Choroid plexus epithelial cell (primary cell): ENCODE results near the gene SYTL2.
"Not testable (repeated sequence)": the region's sequence is repeated elsewhere in the genome, so short reads cannot be mapped to it uniquely, and the experiment has no call there.

Experiments
- DNase-seq: peaks from one replicate; pipeline ENCODE4 v3.0.0-alpha.2; 2010; ENCODE audit warnings: low read depth
- H3K4me3 ChIP-seq: 2 replicates; pipeline ENCODE4 v1.5.1; 2011; ENCODE audit warnings: low read depth, mild to moderate bottlenecking, control low read depth, low read length, moderate library complexity
- TF ChIP-seq, protein P1 (sequence below): conservative IDR thresholded peaks from 2 replicates; pipeline ENCODE4 v1.5.1; 2011; ENCODE audit warnings: low read depth, mild to moderate bottlenecking, control low read depth, inconsistent platforms, low read length, moderate library complexity

The SYTL2 gene

DNA sequence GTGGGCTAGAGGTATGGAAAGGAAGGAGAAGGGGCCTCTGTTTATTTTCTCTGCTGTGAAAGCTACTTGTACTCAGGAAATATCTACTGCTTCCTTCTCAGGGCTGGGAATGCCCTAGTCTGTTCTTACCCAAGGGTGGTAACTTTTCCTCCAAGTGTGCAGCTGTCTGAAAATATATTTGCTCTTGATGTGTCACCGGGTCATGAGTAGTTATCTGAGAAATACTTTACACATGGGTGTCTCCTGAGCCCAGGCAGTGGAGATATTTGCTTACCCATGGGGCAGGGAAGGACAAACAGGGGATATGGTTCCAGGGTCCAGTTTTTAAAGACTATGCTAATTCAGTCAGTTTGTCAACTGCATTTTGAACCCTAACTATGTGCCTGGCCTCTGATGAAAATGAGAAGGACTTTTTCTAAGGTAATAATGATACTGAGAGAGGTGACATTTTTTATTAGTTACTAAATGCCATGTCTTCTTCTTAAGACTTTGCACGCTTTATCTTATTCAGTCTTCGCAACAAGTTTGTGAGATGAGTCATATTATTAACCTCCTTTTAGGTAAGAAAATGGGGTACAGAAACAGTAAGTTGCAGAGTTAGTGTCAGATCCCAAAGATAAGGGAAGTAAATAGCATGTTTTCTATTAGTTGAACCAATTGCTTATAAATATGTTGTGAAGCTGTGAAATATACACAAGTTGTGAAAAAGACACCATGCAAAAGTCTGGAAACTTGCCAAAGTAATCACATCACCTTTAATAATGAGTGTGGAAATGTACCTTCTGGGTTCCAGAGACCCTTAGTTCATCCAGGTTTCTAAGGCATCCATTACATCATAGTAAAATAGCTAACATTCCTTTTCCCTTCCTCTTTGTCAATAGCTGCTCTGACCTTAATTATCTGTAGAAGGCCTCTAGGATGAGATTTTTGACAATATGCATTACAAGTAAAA lies 22.9 kb downstream of the SYTL2 start:
- no peak overlapping the region for H3K4me3 ChIP-seq
- no peak for DNase-seq
- TF ChIP-seq, protein P1, sequence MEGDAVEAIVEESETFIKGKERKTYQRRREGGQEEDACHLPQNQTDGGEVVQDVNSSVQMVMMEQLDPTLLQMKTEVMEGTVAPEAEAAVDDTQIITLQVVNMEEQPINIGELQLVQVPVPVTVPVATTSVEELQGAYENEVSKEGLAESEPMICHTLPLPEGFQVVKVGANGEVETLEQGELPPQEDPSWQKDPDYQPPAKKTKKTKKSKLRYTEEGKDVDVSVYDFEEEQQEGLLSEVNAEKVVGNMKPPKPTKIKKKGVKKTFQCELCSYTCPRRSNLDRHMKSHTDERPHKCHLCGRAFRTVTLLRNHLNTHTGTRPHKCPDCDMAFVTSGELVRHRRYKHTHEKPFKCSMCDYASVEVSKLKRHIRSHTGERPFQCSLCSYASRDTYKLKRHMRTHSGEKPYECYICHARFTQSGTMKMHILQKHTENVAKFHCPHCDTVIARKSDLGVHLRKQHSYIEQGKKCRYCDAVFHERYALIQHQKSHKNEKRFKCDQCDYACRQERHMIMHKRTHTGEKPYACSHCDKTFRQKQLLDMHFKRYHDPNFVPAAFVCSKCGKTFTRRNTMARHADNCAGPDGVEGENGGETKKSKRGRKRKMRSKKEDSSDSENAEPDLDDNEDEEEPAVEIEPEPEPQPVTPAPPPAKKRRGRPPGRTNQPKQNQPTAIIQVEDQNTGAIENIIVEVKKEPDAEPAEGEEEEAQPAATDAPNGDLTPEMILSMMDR: no peak

DNA sequence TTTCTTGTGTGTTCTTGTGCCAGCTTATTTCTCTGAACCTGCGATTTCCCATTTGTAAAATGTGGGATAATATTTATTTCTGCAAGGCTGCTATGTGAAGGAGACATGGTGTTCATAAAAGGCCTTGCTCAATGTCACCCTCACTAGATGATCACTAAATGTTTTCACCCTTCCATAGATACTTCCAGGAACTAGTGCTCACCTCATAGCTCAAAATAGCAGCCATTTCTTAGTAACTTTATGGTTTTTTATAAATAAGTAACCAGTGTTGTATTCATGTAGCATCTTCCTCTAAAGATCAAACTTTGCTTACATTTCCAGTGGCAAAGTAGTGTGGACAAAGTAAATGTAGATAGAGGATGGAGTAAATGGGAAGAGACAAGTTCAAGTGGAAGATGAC lies 23.8 kb downstream of the SYTL2 start:
- no peak overlapping the region for H3K4me3 ChIP-seq
- no peak for DNase-seq
- TF ChIP-seq, protein P1: no peak

DNA sequence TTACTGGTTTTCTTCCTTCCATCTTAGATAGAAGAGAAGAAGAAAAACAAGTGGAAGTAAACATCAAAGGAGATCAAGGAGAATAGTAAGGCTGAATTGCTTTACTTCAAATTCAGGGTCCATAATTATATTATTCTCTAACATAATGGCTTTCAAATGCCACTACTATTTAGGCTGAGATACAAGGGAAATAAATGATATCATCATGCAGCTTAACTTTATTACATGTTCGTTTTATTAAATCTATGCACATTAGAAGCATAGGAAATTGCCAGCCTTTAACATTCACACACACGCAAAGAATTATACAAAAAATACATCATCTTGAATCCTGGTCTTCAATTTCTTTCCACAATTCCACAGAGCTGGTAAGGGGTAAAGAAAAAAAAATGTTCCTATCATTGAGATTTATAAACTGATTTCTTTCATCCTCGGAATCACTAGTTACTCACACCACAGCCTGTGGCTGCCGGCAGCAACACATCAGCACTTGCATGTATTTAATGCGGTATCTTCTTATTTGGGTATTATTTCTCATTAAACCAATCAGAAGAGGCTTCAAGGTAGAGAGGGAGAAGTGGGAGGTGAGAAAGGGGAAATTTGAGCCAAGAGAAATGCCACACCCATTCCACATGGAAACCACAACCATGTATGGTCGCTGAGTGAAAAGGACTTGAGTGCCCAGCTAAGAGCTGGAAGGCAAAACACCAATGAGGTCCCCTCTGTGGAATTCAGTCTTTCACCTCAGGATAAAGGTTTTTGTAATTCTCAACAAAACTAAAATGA lies 26.3 kb downstream of the SYTL2 start:
- DNase-seq: no peak
- H3K4me3 ChIP-seq: no peak overlapping the region
- TF ChIP-seq, protein P1: no peak

DNA sequence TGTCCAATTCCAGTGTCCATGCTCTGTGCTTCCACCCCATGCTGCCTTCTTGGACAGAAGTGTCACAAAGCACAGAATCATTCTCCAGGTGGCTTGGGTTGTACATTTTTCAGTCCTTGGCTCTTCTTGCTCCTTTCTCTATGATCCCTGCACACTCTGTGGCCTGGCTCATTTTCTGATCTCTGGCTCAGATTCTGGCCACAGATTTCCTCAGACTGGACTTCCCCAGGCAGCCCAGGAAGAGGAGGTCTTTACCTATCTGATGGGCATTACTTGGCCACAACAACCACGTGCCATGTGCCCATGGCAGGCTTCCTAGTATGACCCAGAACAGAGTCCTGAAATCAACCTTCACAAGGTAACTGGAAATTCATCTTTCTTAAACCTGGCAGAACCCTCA lies 27.2 kb downstream of the SYTL2 start:
- TF ChIP-seq, protein P1: no peak
- no peak overlapping the region for H3K4me3 ChIP-seq
- DNase-seq: no peak

DNA sequence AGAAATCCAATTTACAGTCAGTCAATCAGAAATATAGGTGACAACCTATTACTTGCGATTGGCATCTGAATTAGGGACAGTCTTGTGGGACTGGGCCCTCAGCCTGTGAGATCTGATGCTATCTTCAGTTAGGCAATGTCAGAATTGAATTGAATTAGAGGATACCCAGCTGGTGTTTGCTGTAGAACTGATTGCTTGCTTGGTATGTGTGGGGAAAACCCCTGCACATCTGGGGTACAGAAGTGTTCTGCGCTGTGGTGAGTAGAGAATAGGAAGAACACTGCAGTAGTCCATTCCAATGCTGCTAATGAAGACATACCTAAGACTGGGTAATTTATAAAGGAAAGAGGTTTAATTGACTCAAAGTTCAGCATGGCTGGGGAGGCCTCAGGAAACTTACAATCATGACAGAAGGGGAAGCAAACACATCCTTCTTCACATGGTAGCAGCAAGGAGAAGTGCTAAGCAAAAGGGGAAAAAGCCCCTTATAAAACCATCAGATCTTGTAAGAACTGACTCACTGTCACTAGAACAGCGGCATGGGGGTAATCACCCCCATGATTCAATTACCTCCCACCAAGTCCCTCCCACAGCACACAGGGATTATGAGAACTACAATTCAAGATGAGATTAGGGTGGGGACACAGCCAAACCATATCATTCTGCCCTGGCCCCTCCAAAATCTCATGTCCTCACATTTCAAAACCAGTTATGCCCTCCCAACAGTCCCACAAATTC lies 30.0 kb downstream of the SYTL2 start:
- DNase-seq: not testable (repeated sequence)

DNA sequence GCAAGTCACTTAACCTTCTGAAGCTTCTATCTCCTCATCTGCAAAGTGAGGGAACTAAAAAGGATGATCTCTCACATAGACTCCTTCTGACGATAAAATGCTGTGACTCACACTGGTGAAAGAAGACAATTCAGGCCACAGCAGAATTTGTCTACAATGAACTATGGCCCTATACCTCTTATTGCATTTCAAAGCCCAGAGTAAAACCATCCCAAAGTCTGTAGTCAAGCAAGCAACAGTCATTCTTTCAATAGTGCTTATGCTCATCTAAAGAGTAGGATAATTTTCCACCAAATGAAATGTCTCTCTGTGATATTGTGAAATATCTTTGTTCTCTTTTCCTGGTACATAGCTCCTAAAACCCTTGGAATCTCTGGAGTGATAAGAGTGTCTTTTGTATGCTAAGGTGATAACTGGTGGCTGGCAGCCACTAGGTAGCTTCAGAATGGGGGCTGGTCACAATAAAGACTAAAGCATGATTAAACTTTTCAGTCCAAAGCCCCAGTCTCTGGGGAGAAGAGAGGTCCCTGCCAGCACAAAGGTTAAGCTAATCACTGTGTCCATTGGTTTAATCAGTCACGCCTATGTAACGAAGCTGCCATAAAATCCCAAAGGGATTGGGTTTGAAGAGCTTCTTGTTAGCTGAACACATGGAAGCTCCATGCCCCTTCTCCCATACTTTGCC lies 30.8 kb downstream of the SYTL2 start:
- no peak overlapping the region for H3K4me3 ChIP-seq
- TF ChIP-seq, protein P1: no peak
- no peak for DNase-seq

More for the DNA sequence above, 30.0 kb downstream of the SYTL2 start:
- not testable (repeated sequence) for H3K4me3 ChIP-seq

DNA sequence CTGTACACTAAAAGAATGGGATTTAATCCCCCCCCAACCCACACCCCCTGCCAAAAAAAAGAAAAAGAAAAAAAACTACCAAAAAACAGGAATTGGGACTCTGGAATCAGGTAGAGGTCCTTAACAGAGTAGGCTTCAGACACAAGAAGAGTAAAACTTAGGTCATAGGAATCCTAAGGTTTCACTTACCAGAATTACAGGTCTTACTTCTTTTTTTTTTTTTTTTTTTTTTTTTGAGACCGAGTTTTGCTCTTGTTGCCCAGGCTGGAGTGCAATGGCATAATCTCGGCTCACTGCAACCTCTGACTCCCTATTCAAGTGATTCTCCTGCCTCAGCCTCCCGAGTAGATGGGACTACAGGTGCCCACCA lies 33.4 kb downstream of the SYTL2 start:
- H3K4me3 ChIP-seq, DNase-seq: not testable (repeated sequence)
